Prostate gland (tissue), 2 donors: ENCODE results near the gene TIAM2.

ENCODE experiments used
- CTCF ChIP-seq, 4 experiments: fragments of 200-600 bp in 2 of 4; fragments of 450-650 bp in 2 of 4; sonication (generic) in 2 of 4; IDR thresholded peaks; 1 replicate in 3 of 4; 2 replicates in 1 of 4; pipeline ENCODE4 v1.5.1; 2016 to 2019; ENCODE audit warnings: antibody characterized with exemption in 4 of 4, mild to moderate bottlenecking in 2 of 4, moderate library complexity in 2 of 4
- POLR2A ChIP-seq: fragments of 450-650 bp; IDR thresholded peaks from one replicate; pipeline ENCODE4 v1.6.1; 2016; ENCODE audit warnings: antibody characterized with exemption, mild to moderate bottlenecking
- POLR2AphosphoS5 ChIP-seq: sonication (generic); formaldehyde crosslinking; IDR thresholded peaks from one replicate; pipeline ENCODE4 v1.6.1; 2017; ENCODE audit warnings: antibody characterized with exemption

GRCh38 chr6:155090166-155090565 is 95.1 kb downstream of the TIAM2 start:
- TF ChIP-seq POLR2AphosphoS5 (no peak), CTCF (IDR thresholded peaks at IDR 0.05) (no peak), POLR2A (no peak)
